Stimulated activated CD4-positive, alpha-beta T cell treated with anti-CD3 and anti-CD28 coated beads, Interleukin-15, amount 100 ng/mL, for 24 hours (primary cell): ENCODE data around the gene RPS18.
"Not testable (repeated sequence)": the region's sequence is repeated elsewhere in the genome, so short reads cannot be mapped to it uniquely, and the experiment has no call there.

Experiments
- DNase-seq: peaks from one replicate; pipeline ENCODE4 v3.0.0-alpha.2; 2020

Gene RPS18

GRCh38 chr6:33271468-33272274, at the start of gene RPS18, which contains the start of gene VPS52:
Gene RPS18, plus strand, starts transcription at chr6:33272075. Its CDS starts 45 bp downstream, at chr6:33272120.
Gene VPS52, minus strand, starts transcription at chr6:33271876. Its CDS starts 201 bp downstream, at chr6:33271675.
- DNase-seq, result peak; percentile 91

GRCh38 chr6:33226503-33227120, 45.3 kb upstream of the RPS18 start:
- not testable (repeated sequence) for DNase-seq

- no peak for DNase-seq
These were observed 36.6 kb upstream of the RPS18 start for GRCh38 chr6:33235221-33235634.

GRCh38 chr6:33236328-33236727, 35.5 kb upstream of the RPS18 start:
- DNase-seq, result no peak

- no peak for DNase-seq
These were observed 35.0 kb upstream of the RPS18 start for GRCh38 chr6:33236852-33237251.

- no peak for DNase-seq
These were observed 34.1 kb upstream of the RPS18 start for GRCh38 chr6:33237741-33238140.

GRCh38 chr6:33241968-33242367, 29.9 kb upstream of the RPS18 start:
- no peak for DNase-seq

GRCh38 chr6:33243476-33243875, 28.4 kb upstream of the RPS18 start:
- no peak for DNase-seq

- DNase-seq, result peak; percentile 94
These were observed 23.8 kb upstream of the RPS18 start for GRCh38 chr6:33247977-33248642.

- no peak for DNase-seq
These were observed 23.3 kb upstream of the RPS18 start for GRCh38 chr6:33248643-33248931.

- peak; percentile 98 for DNase-seq
These were observed 22.7 kb upstream of the RPS18 start for GRCh38 chr6:33248932-33249731.

GRCh38 chr6:33249732-33250630, 21.9 kb upstream of the RPS18 start:
- DNase-seq, result peak; percentile 13

GRCh38 chr6:33250731-33251130, 21.1 kb upstream of the RPS18 start:
- no peak for DNase-seq

GRCh38 chr6:33251395-33252012, 20.4 kb upstream of the RPS18 start:
- DNase-seq, result peak; percentile 18

- no peak for DNase-seq
These were observed 19.1 kb upstream of the RPS18 start for GRCh38 chr6:33252759-33253158.

- no peak for DNase-seq
These were observed 17.3 kb upstream of the RPS18 start for GRCh38 chr6:33254591-33254990.

- DNase-seq, result no peak
These were observed 12.8 kb upstream of the RPS18 start for GRCh38 chr6:33259032-33259431.

GRCh38 chr6:33262490-33262889, 9.4 kb upstream of the RPS18 start:
- DNase-seq, result not testable (repeated sequence)

- no peak for DNase-seq
These were observed 7.9 kb upstream of the RPS18 start for GRCh38 chr6:33264015-33264414.

- no peak for DNase-seq
These were observed 783 bp upstream of the RPS18 start for GRCh38 chr6:33271117-33271467.

GRCh38 chr6:33272275-33273128, 627 bp downstream of the RPS18 start:
- no peak for DNase-seq
